Calu3 (cell line): ENCODE results near the gene NDUFA7. TPM values are rescaled to one million over a fixed set of nuclear protein-coding genes. Genes with fewer than 3 reads are reported as not detected.

Source experiments
- BruUV-seq: library from RNA; stranded (reverse); fragments of 400-500 nt; replicated peaks from 2 replicates; lab custom pipeline; 2021; lab: Mats Ljungman, UMichigan
- CTCF ChIA-PET: fragments of 300-600 bp; sonication (Branson Sonifier 250); formaldehyde crosslinking; loops from one replicate; lab custom pipeline; 2022; ENCODE audit warnings: antibody characterized with exemption; lab: Charles Lee
- DNase-seq: peaks from one replicate; pipeline ENCODE4 v3.0.0; 2022
- H3K27ac Mint-ChIP-seq: one replicate; pipeline ENCODE4 v1.8.0; 2022; ENCODE audit warnings: mixed read lengths; ENCODE audit not compliant: unreplicated experiment
- H3K27me3 Mint-ChIP-seq: one replicate; pipeline ENCODE4 v1.8.0; 2022; ENCODE audit warnings: mixed read lengths; ENCODE audit not compliant: unreplicated experiment
- H3K36me3 Mint-ChIP-seq: one replicate; pipeline ENCODE4 v1.8.0; 2022; ENCODE audit warnings: mild to moderate bottlenecking, moderate library complexity, mixed read lengths; ENCODE audit not compliant: insufficient read depth, unreplicated experiment
- H3K4me1 Mint-ChIP-seq: one replicate; pipeline ENCODE4 v1.8.0; 2022; ENCODE audit warnings: mild to moderate bottlenecking, low read depth, mixed read lengths; ENCODE audit not compliant: unreplicated experiment
- H3K4me3 Mint-ChIP-seq: one replicate; pipeline ENCODE4 v1.8.0; 2022; ENCODE audit warnings: mild to moderate bottlenecking, low read depth, moderate library complexity, mixed read lengths; ENCODE audit not compliant: unreplicated experiment
- H3K9me3 Mint-ChIP-seq: one replicate; pipeline ENCODE4 v1.8.0; 2022; ENCODE audit warnings: low read depth, mixed read lengths; ENCODE audit not compliant: unreplicated experiment
- intact Hi-C: fragments of 100-400 bp; cut with micrococcal nuclease; formaldehyde crosslinking; loops from one replicate; pipeline ENCODE4 v1.10.0; 2022; ENCODE audit not compliant: unreplicated experiment
- total RNA-seq: library from RNA; stranded (reverse); gene quantifications from 2 replicates; pipeline ENCODE4 v1.2.3, GENCODE V29; 2022
- TF ChIP-seq, protein P1 (sequence below): fragments of 200-600 bp; IDR thresholded peaks from one replicate; pipeline ENCODE4 v1.8.0; 2022; ENCODE audit warnings: antibody characterized with exemption; ENCODE audit not compliant: unreplicated experiment

NDUFA7 gene
- total RNA-seq, 1 experiment from 2014 or later: 38.2 TPM

DNA sequence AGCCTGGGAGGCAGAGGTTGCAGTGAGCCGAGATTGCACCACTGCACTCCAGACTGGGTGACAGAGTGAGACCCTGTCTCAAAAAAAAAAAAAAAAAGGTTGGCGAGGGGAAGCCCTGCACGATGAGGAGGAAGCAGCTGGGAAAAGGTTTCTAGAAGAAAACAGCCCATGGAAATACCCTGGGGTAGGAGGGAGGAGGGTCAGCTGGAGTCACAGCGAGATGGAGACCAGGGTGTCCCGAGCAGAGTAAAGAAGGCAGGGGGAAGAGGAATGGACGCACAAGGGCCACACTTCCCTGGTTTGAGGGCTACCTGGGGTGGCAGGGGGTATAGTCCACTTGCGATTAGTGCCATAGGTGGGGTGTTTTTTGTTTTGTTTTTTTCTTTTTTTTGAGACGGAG is 15.5 kb upstream of the NDUFA7 start:
- H3K36me3 Mint-ChIP-seq: peaks cover 5% of the 10 kb centered on the region
- H3K4me3 Mint-ChIP-seq: no peak overlapping the region
- H3K9me3 Mint-ChIP-seq: no peaks in the 10 kb centered on the region
- CTCF ChIA-PET: interaction anchor here (0.7 to 0.9 kb wide), 2 partner anchors 31 to 105 kb away, joined by 3 to 4 read pairs; no protein-coding TSS in a partner anchor
- intact Hi-C loops: no loop called here
- H3K27me3 Mint-ChIP-seq: peaks cover 22% of the 10 kb centered on the region
- DNase-seq: no peak
- no peaks in the 10 kb centered on the region for H3K4me1 Mint-ChIP-seq
- TF ChIP-seq, protein P1, sequence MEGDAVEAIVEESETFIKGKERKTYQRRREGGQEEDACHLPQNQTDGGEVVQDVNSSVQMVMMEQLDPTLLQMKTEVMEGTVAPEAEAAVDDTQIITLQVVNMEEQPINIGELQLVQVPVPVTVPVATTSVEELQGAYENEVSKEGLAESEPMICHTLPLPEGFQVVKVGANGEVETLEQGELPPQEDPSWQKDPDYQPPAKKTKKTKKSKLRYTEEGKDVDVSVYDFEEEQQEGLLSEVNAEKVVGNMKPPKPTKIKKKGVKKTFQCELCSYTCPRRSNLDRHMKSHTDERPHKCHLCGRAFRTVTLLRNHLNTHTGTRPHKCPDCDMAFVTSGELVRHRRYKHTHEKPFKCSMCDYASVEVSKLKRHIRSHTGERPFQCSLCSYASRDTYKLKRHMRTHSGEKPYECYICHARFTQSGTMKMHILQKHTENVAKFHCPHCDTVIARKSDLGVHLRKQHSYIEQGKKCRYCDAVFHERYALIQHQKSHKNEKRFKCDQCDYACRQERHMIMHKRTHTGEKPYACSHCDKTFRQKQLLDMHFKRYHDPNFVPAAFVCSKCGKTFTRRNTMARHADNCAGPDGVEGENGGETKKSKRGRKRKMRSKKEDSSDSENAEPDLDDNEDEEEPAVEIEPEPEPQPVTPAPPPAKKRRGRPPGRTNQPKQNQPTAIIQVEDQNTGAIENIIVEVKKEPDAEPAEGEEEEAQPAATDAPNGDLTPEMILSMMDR: no peak
- no peak overlapping the region for H3K27ac Mint-ChIP-seq
- BruUV-seq: no TSS peak

- H3K27me3 Mint-ChIP-seq: peaks cover 22% of the 10 kb centered on the region
- no peak overlapping the region for H3K27ac Mint-ChIP-seq
- CTCF ChIA-PET: interaction anchor here (0.7 to 1.0 kb wide), 3 partner anchors 18 to 105 kb away, joined by 3 to 4 read pairs (median 3); no protein-coding TSS in a partner anchor
- intact Hi-C loops: no loop called here
- no peaks in the 10 kb centered on the region for H3K4me1 Mint-ChIP-seq
- peaks cover 5% of the 10 kb centered on the region for H3K36me3 Mint-ChIP-seq
- no peak overlapping the region for H3K4me3 Mint-ChIP-seq
- TF ChIP-seq, protein P1: no peak
- no peaks in the 10 kb centered on the region for H3K9me3 Mint-ChIP-seq
- no TSS peak for BruUV-seq
- DNase-seq: no peak
These were observed 14.9 kb upstream of the NDUFA7 start for GRCh38 chr19:8336072-8336569.

- Mint-ChIP-seq H3K27me3 (peaks cover 18% of the 10 kb centered on the region), H3K36me3 (peaks cover 5% of the 10 kb centered on the region), H3K4me1 (no peaks in the 10 kb centered on the region), H3K27ac (no peak overlapping the region), H3K4me3 (peak overlapping the region; percentile 50), H3K9me3 (no peaks in the 10 kb centered on the region)
- peak; percentile 51 for DNase-seq
- TF ChIP-seq, protein P1: peak; percentile 27
- CTCF ChIA-PET: interaction anchor here (1.0 kb wide), 1 partner anchor 18 kb away, joined by 3 read pairs; no protein-coding TSS in a partner anchor
- intact Hi-C loops: no loop called here
- no TSS peak for BruUV-seq
These were observed 14.3 kb upstream of the NDUFA7 start for GRCh38 chr19:8335343-8336071.

- CTCF ChIA-PET: interaction anchor here (1.0 kb wide), 1 partner anchor 19 kb away, joined by 3 read pairs; no protein-coding TSS in a partner anchor
- no peaks in the 10 kb centered on the region for H3K9me3 Mint-ChIP-seq
- peaks cover 5% of the 10 kb centered on the region for H3K36me3 Mint-ChIP-seq
- intact Hi-C loops: no loop called here
- TF ChIP-seq, protein P1: no peak
- BruUV-seq: no TSS peak
- H3K4me1 Mint-ChIP-seq: no peaks in the 10 kb centered on the region
- peak; percentile 68 for DNase-seq
- peak overlapping the region; percentile 50 for H3K4me3 Mint-ChIP-seq
- H3K27ac Mint-ChIP-seq: no peak overlapping the region
- peaks cover 18% of the 10 kb centered on the region for H3K27me3 Mint-ChIP-seq
These were observed 13.5 kb upstream of the NDUFA7 start for GRCh38 chr19:8334458-8335342.
